HG02571 (cell line): ENCODE data around the gene CCDC197.

Source experiments
- ATAC-seq: cut with Tn5 transposase; IDR thresholded peaks from one replicate; pipeline ENCODE4 v1.9.1; 2021; ENCODE audit warnings: mild to moderate bottlenecking, moderate library complexity; ENCODE audit not compliant: unreplicated experiment

CCDC197 gene

DNA sequence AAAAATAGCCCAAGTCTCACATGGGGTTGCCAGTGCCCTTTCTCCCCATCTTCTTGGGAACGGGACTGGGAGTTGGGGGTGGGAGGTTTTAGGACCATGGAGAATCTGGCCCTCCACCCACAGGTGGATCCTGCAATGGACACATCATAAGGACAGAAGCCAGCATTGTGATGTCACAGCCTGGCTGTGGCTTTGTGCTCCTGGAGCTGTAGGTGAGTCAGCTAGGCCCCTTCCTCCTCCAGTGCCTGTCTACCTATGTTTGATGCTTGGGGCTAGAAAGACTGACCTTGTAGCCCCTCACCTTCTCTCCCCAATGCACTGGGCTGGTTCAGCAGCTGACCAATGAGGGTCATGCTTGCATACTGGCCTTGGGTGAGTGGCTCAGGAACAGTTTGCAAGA lies at the start of gene CCDC197:
CCDC197 (plus strand) TSS at position 220 of the 400 bp plus-strand sequence. CDS start 831 bp downstream, outside the sequence.
- no peak for ATAC-seq

DNA sequence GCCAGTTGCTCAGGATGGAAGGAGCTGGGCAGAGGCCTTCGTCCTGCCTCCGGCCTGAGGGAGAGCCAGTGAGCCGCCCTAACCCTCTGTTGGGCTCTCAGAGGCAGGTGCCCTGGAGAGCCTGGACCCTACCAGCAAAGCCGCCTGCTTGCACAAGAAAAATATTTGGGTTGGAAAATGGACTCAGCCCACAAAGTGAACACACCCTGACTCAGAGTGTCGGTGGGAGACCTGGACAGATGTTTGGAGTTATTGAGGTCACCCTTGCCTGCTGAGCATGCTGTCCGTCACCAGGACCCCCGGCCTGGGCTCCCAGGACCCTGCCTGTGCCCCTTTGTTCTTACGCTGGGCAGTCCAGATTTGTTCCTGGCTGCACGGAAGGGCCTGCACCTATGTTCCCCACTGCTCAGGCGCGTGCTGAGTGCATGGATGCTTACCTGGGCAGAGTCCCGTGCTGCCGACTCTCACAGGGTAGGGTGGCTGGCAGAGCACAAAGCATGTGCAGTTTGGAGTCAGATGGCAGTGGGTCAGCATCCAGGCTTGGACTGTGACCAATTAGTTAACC lies 47.5 kb upstream of the CCDC197 start:
- no peak for ATAC-seq

DNA sequence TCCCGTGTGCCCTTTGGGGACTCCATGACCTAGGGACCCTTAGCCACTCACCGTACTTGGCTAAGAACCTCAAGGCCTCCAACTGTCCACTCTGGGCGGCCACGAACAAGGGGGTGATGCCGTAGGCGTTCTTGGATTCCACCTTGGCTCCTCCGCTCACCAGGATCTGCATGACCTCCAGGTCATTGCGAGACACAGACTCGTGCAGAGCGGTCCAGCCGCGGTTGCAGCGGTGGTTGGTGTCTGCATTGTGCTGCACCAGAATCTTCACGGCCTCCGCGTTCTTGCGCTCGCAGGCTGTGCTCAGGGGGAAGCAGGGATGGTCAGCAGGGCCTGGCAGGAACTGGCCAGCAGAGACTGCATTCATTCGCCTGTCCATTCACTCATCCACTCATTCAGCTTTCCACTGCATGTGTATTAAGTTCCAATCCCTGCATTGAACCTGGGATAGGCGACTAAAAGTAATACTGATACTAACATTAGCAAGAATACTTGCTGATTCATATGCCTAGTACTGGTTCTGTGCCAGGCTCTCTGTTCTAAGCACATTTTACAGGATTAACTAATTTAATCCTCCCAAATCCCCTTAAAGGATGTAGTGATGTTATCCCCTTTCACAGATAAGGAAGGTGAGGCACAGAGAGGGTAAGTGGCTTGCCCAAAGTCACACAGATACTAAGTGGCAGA lies 46.0 kb upstream of the CCDC197 start:
- ATAC-seq = no peak

DNA sequence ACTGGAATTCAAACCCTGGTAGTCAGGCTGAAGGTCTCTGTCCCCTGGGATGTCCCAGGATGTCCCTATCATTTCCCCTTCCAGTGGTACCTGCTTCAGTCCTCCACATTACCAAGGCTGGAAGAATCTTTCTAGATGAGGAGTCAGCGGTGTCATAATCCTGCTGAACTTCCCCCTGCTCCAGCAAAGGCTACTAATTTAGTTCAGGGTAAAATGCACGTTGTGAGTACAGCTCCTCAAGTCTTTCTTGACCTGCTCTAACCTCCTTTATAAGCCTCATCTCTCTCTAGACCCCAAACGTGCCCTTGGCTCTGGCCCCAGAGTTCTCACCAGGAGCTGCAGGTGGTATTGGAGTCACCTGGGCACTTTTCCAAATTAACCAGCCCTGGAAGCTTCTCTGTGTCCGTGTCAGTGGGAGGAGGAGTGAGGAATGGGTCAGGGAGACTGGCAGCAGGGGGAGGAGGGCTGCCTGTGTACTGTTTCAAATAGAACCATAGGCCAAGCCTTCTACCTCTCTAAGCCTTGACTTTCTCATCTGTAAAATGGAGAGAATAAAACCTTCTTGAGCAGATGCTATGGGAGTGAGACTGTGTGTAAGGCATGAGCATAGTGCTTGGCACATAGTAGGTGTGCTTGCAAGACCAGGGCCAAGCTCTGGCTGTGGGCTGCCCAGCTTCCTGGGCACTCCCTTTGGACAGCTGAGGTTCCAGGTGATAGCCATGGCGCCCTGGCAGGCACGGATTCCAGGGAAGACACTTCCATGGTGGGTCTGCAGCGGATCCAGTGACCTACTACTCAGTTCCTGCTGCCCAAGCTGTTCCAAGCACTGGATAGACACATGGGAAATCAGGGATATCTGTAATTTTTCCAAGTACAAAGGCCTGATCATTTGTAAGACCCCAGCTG lies 45.2 kb upstream of the CCDC197 start:
- ATAC-seq = no peak

DNA sequence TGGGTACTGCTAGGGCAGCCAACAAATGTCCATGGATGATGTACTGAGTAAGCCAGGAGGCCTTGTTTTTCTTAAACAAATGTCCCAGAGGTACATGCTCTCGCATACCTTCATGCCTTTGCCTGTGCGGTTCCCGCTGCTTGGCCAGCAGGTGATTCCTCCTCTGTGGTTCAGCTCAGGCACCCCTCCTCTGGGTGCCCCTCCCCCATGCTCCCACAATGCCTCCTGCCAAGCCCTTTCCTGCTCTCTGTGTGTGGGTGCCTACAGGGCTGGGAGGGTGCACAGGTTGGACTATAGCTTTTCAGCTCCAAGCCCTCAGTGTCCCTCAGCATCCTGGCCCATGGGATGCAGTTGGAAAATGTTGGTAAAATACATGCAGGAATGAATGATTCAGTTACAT lies 44.3 kb upstream of the CCDC197 start:
- ATAC-seq = no peak

DNA sequence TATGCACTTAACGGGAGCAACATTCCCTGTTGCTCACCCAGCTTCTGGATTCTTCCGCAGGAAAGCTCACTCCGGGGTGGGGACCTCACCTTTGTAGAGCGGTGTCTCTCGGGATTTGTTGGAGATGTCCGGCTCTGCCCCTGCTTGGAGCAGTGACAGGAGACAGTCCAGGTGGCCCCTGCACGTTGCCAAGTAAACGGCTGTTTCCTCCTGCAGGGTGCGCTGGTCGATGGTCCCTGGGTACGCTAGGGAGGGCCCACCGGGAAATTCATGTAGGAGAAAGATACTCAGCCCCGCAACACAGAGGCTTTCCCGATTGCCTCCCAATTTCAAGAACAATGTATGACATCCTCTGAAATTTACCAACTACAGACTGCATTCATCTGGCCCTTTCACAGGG lies 43.8 kb upstream of the CCDC197 start:
- no peak for ATAC-seq

GRCh38 chr14:93953739-93954515 lies 43.2 kb upstream of the CCDC197 start:
- no peak for ATAC-seq

GRCh38 chr14:93954516-93954830 lies 42.6 kb upstream of the CCDC197 start:
- ATAC-seq = no peak

DNA sequence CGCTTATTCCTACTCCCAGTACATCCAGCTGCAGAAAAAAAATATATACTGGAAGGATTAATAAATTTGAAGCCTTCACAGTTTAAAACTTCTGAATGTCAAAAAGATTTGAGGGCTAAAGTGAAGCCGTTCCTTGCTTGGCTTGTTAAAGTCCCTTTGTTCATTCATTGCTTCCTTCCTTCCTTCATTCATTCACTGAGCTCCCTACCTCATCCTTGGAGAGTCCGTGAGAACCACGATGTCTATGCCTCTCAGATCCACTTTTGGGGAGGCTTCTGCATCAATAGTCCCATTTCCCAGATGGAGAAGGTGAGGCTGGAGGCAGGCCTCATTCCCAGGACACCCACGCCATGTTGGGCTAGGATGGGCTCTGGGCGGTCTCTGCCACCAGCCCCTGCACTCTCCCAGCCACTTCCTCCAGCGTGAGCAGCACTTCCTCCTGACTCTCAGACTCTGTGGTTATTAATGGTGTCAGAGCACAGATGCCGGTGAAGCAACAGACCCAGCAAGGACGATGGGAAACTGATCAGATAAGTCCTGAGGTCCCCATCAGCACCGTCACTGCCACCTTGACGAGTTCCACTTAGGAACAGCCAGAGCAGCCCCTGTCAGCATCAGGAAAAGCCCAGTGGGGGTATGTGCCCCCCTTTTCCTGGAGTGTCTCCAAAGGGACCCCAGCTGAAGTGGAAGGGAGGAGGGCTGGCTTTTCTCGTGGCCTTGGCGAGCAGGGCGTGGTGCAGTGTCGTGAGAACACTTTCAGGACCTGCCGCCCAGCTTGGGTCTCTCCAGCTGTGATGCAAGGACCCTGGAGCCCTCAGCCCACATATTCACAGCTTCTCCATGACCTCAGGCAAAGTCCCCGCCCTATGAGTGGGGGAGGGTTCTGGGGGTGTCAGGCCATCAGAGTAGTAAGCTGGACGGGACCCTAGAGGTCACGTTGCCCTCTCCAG lies 41.9 kb upstream of the CCDC197 start:
- ATAC-seq = peak; percentile 30

DNA sequence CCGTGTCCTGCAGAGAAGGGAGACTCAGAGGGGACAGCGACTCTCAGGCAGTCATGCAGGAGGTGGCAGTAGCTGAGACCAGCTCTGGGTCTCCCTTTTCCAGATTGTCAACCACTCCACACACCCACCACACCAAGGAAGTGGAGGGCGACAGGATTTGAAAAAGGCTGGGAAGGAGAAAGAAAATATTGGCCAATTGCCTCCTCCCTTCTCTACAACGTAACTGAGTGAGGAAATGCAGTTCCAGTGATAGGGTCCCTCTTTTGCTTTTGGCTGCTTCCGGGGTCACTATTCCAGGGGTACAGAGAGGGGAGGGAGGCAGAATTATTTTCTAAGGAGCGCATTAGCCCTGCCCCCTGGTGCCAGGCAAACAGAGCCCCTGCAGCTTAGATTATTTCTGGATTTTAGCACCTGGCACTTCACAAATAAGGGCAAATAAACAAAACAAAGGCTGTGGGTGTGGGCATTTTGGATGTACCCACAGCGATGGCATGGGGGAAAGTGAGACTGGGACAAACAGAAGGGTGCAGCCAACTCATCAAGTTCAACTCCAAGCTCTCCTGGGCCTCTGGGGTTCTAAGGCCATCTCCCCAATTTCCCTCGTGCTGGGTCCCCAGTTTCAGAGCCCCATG lies 41.1 kb upstream of the CCDC197 start:
- ATAC-seq = no peak

GRCh38 chr14:93956514-93957332 lies 40.4 kb upstream of the CCDC197 start:
- no peak for ATAC-seq

- no peak for ATAC-seq
Measured at GRCh38 chr14:93957333-93957710, 39.8 kb upstream of the CCDC197 start.

DNA sequence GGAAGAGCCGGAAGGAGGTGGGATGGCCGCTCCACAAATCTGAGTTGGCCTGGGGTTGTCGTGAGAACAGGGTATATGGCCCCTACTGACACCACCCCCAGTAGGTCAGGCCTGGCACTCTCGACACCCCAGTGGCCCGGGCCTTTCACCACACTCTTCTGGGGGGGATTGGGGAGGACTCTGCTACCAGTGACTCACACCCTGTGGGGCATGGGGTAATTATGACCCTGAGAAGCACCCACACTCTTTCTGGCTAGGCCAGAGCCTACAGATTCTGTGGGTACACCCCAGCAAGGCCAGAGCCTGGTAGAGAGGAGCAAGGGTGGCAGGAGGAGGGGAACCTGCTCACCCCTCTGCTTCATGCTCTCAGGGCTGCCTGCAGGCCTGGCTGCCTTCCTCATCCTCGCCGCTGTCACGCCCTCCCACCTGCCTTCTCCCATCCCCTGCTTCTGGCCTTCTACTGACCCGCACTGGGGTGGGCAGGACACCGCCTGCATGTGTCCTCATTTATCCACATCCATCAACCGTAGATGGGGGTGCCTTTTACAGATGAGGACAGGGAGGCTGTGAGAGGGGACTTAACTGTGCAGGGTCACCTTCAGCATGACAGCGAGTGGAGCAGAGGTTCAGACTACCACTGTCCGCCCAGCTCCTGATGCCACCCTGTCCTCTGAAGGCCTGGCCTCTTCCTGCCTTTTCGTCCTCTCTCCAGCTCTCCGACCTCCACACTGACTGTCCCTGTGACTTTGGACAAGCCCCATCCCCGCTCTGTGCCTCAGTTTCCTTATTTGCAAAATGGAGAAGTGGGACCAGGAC lies 39.1 kb upstream of the CCDC197 start:
- ATAC-seq = no peak

DNA sequence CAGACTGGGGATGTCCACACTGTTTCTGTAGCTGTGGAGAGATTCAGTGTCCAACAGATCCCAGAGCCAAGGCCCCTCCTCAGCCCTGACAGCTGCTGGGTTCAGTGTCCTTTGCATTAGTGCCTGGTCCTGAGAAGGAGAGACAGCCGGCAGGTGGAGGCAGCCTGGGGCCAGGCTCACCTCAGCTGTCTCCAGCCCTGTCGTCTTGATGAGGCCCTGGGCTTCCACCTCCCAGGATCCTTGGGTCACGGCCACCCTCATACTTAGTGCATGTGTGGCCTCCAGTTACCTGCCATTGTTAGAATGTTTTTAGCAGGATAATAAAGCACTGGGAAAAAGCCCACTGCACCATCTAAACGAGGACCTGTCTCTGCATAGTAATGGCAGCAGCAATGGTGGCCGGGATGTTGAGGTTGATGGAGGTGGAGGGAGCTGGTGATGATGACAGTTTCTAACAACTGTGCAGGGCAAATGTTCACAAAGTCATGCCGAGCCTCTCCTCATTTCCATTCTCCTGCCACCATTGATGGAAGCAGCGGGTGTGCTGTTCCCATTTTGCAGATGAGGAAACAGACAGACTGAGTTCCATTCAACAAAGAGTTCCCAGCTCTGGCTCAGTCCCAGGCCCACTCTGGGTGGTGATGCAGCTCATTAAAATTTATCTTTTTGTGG lies 38.4 kb upstream of the CCDC197 start:
- no peak for ATAC-seq

- ATAC-seq = peak; percentile 67
Measured at GRCh38 chr14:93959239-93960107, 37.6 kb upstream of the CCDC197 start.

GRCh38 chr14:93960108-93960475 lies 37.0 kb upstream of the CCDC197 start:
- ATAC-seq = no peak
